Measurements from ENCODE around the gene ADH5. TPM values are rescaled to one million over a fixed set of nuclear protein-coding genes. Genes with fewer than 3 reads are reported as not detected.

The ADH5 gene
- total and polyA plus RNA-seq, 9 of the 15 experiments (the other 6 are each of a cell fraction or from before 2014, with no cell fraction given) = 115 to 310 (median 200) TPM

DNA sequence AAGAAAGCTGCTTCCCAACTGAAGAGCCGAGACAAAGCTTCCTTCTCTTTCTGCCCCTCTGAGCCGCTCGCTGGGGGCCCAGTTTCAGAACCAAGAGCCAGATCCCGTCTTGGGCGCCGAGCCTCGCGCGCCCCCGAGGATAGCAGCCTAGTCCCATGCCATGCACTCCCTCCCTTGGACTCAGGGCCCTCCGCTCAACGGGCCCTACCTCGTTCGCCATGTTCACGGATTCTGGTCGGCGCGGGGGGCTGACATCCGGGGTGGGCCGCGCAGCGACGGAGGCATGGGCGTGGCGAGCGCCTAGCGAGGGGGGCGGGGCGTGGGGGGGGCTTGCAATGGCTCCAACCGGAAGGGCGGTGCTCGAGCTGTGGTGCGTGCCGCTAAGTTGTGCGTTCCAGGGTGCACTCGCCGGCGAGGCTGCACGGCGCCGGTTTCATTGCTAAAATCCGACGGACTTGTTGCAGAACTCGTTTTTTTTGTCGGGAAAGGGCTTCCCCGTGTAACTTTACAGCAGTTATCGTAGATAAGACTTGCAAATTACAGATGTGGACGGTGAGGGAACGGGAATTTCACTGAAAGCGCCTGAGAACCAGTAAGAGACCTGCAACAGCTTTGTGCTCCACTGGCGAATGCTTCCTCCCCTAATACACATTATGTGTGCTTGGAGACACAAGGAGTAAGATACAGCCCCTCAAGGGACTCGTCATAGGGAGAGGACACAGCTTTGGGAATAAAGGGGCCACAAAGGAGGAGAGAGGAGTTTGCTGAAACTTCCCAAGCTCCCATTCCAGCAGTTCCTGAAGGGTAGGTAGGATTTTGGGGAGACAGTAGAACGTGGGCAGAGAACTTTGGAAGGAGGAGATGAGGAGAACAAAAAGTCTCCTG is at the start of gene ADH5 (continued):
- TF ChIP-seq, protein P1, sequence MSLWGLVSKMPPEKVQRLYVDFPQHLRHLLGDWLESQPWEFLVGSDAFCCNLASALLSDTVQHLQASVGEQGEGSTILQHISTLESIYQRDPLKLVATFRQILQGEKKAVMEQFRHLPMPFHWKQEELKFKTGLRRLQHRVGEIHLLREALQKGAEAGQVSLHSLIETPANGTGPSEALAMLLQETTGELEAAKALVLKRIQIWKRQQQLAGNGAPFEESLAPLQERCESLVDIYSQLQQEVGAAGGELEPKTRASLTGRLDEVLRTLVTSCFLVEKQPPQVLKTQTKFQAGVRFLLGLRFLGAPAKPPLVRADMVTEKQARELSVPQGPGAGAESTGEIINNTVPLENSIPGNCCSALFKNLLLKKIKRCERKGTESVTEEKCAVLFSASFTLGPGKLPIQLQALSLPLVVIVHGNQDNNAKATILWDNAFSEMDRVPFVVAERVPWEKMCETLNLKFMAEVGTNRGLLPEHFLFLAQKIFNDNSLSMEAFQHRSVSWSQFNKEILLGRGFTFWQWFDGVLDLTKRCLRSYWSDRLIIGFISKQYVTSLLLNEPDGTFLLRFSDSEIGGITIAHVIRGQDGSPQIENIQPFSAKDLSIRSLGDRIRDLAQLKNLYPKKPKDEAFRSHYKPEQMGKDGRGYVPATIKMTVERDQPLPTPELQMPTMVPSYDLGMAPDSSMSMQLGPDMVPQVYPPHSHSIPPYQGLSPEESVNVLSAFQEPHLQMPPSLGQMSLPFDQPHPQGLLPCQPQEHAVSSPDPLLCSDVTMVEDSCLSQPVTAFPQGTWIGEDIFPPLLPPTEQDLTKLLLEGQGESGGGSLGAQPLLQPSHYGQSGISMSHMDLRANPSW (CRISPR knock-in tag; IDR thresholded peaks at IDR 0.05) = no peak
- TF ChIP-seq STAT5A (IDR thresholded peaks at IDR 0.05; ENCODE audit: borderline replicate concordance, low read length) (no peak), NR2C2 (CRISPR knock-in tag; IDR thresholded peaks at IDR 0.05) (no peak), NR2C2 (tag; IDR thresholded peaks at IDR 0.05) (no peak), GTF3C2 (IDR thresholded peaks at IDR 0.05; ENCODE audit: borderline replicate concordance, extremely low read depth, insufficient read length) (no peak), ZNF707 (CRISPR knock-in tag; conservative IDR thresholded peaks at IDR 0.05) (no peak), ZNF609 (CRISPR knock-in tag; IDR thresholded peaks at IDR 0.05; ENCODE audit: borderline replicate concordance) (no peak), SPI1 (IDR thresholded peaks at IDR 0.05; ENCODE audit: borderline replicate concordance, low read depth, low read length) (no peak), ATF3 (IDR thresholded peaks at IDR 0.05) (no peak), ATF3 (CRISPR knock-in tag; conservative IDR thresholded peaks at IDR 0.05) (no peak), C11orf30 (IDR thresholded peaks at IDR 0.05; ENCODE audit: low read depth) (no peak), ELF2 (CRISPR knock-in tag; IDR thresholded peaks at IDR 0.05) (no peak)
- TF ChIP-seq, protein P2, sequence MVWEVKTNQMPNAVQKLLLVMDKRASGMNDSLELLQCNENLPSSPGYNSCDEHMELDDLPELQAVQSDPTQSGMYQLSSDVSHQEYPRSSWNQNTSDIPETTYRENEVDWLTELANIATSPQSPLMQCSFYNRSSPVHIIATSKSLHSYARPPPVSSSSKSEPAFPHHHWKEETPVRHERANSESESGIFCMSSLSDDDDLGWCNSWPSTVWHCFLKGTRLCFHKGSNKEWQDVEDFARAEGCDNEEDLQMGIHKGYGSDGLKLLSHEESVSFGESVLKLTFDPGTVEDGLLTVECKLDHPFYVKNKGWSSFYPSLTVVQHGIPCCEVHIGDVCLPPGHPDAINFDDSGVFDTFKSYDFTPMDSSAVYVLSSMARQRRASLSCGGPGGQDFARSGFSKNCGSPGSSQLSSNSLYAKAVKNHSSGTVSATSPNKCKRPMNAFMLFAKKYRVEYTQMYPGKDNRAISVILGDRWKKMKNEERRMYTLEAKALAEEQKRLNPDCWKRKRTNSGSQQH (CRISPR knock-in tag; IDR thresholded peaks at IDR 0.05) = no peak
